Spleen (tissue), 11 donors: ENCODE data around the gene EPS8L3. TPM values are rescaled to one million over a fixed set of nuclear protein-coding genes. Genes with fewer than 3 reads are reported as not detected.

Source experiments
- DNase-seq: peaks from one replicate; pipeline ENCODE4 v3.0.0-alpha.2; 2020
- H3K27ac ChIP-seq, 8 donors: fragments of 200-600 bp; sonication (generic) in 7 of 8; 1 replicate in 4 of 8; 2 replicates in 4 of 8; pipeline versions ENCODE4 v1.5.0 to v1.8.0; 2016 to 2021; ENCODE audit warnings: inconsistent platforms in 4 of 8, mild to moderate bottlenecking in 4 of 8, moderate library complexity in 1 of 8
- H3K27me3 ChIP-seq, 7 donors: fragments of 200-600 bp; sonication (generic) in 6 of 7; replicated peaks in 1 of 7; 1 replicate in 4 of 7; 2 replicates in 3 of 7; pipeline versions ENCODE4 v1.5.0 to v1.8.0; 2016 to 2021; ENCODE audit warnings: inconsistent platforms in 3 of 7, mild to moderate bottlenecking in 1 of 7
- H3K36me3 ChIP-seq, 6 donors: fragments of 200-600 bp; sonication (generic) in 5 of 6; 1 replicate in 4 of 6; 2 replicates in 2 of 6; pipeline versions ENCODE4 v1.5.0 to v1.8.0; 2016 to 2021; ENCODE audit warnings: inconsistent platforms in 2 of 6
- H3K4me1 ChIP-seq, 6 donors: fragments of 200-600 bp; sonication (generic) in 5 of 6; 1 replicate in 3 of 6; 2 replicates in 3 of 6; pipeline versions ENCODE4 v1.5.0 to v1.8.0; 2016 to 2021; ENCODE audit warnings: inconsistent platforms in 3 of 6
- H3K4me3 ChIP-seq, 8 donors: fragments of 200-600 bp; sonication (generic) in 7 of 8; 1 replicate in 4 of 8; 2 replicates in 4 of 8; pipeline versions ENCODE4 v1.5.0 to v1.8.0; 2016 to 2021; ENCODE audit warnings: inconsistent platforms in 4 of 8, mild to moderate bottlenecking in 4 of 8, moderate library complexity in 2 of 8
- H3K9me3 ChIP-seq, 8 donors: fragments of 200-600 bp; sonication (generic) in 7 of 8; 1 replicate in 4 of 8; 2 replicates in 4 of 8; pipeline versions ENCODE4 v1.5.0 to v1.8.0; 2016 to 2021; ENCODE audit warnings: inconsistent platforms in 4 of 8
- POLR2A ChIP-seq, 3 donors: fragments of 450-650 bp; IDR thresholded peaks; one replicate each; pipeline ENCODE4 v1.5.1; 2017; ENCODE audit warnings: antibody characterized with exemption in 3 of 3, mild to moderate bottlenecking in 1 of 3
- POLR2AphosphoS5 ChIP-seq, 3 donors: sonication (generic); formaldehyde crosslinking; IDR thresholded peaks; one replicate each; pipeline ENCODE4 v1.5.1; 2017; ENCODE audit warnings: antibody characterized with exemption in 3 of 3
- WGBS, 5 donors: extraction: QIAGEN DNeasy Blood & Tissue Kit in 3 of 5; methylation state at CpG; one replicate each; pipeline versions ENCODE4 v1.1.5 to v1.1.7; 2013 to 2018; 5-methylcytosine and 5-hydroxymethylcytosine counted together
- intact Hi-C: fragments of 100-400 bp; cut with DNase I; formaldehyde crosslinking; loops from one replicate; pipeline ENCODE4 v1.15.0; 2023; ENCODE audit warnings: low total_unique reads
- polyA plus RNA-seq, 3 donors: library from polyadenylated mRNA; stranded (reverse); fragments of 200-250 nt; gene quantifications; one replicate each; pipeline ENCODE4 v1.2.1, GENCODE V29; 2013
- total RNA-seq, 7 donors: library from RNA; depleted of rRNA in 3 of 7; stranded (reverse); fragments of >200 nt in 3 of 7; fragmentation: NEBNext Ultra II Directional in 4 of 7; extraction: Animal tissue kit (Norgen Biotek cat#: 25700) in 4 of 7; gene quantifications; one replicate each; pipeline versions ENCODE4 v1.1.0 to v1.2.1, GENCODE V29; 2016 to 2021
- TF ChIP-seq, protein P1 (sequence below), 11 experiments: fragments of 200-600 bp in 7 of 11; fragments of 450-650 bp in 4 of 11; sonication (generic) in 4 of 11; IDR thresholded peaks in 8 of 11; conservative IDR thresholded peaks in 3 of 11; 1 replicate in 7 of 11; 2 replicates in 4 of 11; pipeline versions ENCODE4 v1.4.0 to v1.8.0; 2016 to 2021; ENCODE audit warnings: antibody characterized with exemption in 11 of 11, inconsistent platforms in 4 of 11, mild to moderate bottlenecking in 1 of 11
- donor health status: healthy with polysubstance abuse.
- donor health status: DM: no; HTN: no; CAD: no; lungs with moderate emphysema.
- donor health status: DM: no; HTN: no; CAD: no.
- donor health status: Bipolar disorder and iron deficiency.
- donor health status: healthy.
- donor health status: DM: no; HTN: no; CAD: no.
- donor health status: DM: yes; HTN: yes; CAD: no.

Gene EPS8L3
- total and polyA plus RNA-seq, 10 donors: 1.2 TPM; not detected in 9

DNA sequence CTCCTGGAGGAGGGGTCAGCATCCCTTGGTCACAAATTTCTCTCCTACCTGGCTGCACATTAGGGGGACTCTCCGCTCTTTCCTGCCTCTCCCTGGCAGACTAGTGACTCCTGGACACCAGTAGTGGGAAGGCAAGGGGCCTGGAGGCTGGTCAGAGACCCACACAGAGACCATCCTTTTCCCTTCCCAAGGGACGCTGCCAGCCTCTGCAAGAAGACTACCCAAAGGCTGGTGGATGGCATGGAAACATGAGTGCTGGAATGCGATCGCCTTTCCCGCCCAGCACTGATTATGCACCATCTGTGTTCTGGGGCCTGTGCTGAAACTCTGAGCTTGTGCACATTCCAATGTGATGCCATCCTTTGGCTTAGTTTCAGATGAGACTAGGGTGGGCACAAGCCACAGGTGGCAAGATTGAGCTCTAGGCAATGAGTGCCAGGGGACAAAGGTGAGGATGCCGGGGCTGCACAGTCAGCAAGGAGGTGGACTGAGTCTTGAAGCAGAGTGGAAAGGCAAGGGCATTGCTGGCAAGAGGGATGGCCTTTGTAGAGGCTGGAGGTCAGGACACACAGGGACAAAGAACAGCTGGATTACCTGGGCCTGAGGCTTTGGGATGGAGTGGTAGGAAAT lies 12.6 kb upstream of the EPS8L3 start:
- H3K4me1 ChIP-seq: peaks cover 0 to 27% (median 12%) of the 10 kb centered on the region in 6 donors
- DNase-seq: peak; percentile 59
- WGBS, 5 donors: 88 to 95% (median 90%) methylated on average over 6 of the region's 6 CpGs
- H3K27me3 ChIP-seq: peaks cover 0 to 6% (median 0%) of the 10 kb centered on the region in 7 donors
- H3K27ac ChIP-seq: no peak overlapping the region
- H3K4me3 ChIP-seq: no peak overlapping the region
- no peaks in the 10 kb centered on the region for H3K36me3 ChIP-seq
- TF ChIP-seq POLR2A (IDR thresholded peaks at IDR 0.05) (no peak), POLR2AphosphoS5 (IDR thresholded peaks at IDR 0.05) (no peak)
- TF ChIP-seq, protein P1, sequence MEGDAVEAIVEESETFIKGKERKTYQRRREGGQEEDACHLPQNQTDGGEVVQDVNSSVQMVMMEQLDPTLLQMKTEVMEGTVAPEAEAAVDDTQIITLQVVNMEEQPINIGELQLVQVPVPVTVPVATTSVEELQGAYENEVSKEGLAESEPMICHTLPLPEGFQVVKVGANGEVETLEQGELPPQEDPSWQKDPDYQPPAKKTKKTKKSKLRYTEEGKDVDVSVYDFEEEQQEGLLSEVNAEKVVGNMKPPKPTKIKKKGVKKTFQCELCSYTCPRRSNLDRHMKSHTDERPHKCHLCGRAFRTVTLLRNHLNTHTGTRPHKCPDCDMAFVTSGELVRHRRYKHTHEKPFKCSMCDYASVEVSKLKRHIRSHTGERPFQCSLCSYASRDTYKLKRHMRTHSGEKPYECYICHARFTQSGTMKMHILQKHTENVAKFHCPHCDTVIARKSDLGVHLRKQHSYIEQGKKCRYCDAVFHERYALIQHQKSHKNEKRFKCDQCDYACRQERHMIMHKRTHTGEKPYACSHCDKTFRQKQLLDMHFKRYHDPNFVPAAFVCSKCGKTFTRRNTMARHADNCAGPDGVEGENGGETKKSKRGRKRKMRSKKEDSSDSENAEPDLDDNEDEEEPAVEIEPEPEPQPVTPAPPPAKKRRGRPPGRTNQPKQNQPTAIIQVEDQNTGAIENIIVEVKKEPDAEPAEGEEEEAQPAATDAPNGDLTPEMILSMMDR (IDR thresholded peaks at IDR 0.05 in 8 of 11, conservative IDR thresholded peaks at IDR 0.05 in 3 of 11): no peak
- H3K9me3 ChIP-seq: peaks cover 0 to 11% (median 6%) of the 10 kb centered on the region in 8 donors
- intact Hi-C loops: loop anchor here (2.0 to 5.0 kb wide), 2 partner anchors 208 to 229 kb away; partner anchors contain the start of genes AHCYL1 and GNAI3

- Histone ChIP-seq H3K9me3 (peaks cover 0 to 1% (median 0%) of the 10 kb centered on the region in 8 donors), H3K36me3 (no peaks in the 10 kb centered on the region), H3K4me1 (peaks cover 0 to 27% (median 12%) of the 10 kb centered on the region in 6 donors), H3K27me3 (peaks cover 0 to 6% (median 0%) of the 10 kb centered on the region in 7 donors), H3K4me3 (no peak overlapping the region), H3K27ac (no peak overlapping the region)
- intact Hi-C loops: loop anchor here (5.0 kb wide), 1 partner anchor 228 kb away; the partner anchor contains the start of gene GNAI3
- no peak for DNase-seq
- TF ChIP-seq POLR2AphosphoS5 (IDR thresholded peaks at IDR 0.05) (no peak), POLR2A (IDR thresholded peaks at IDR 0.05) (no peak)
- TF ChIP-seq, protein P1 (IDR thresholded peaks at IDR 0.05 in 8 of 11, conservative IDR thresholded peaks at IDR 0.05 in 3 of 11): no peak
- WGBS, 5 donors: 35 to 90% (median 67%) methylated on average over 1 of the region's 1 CpG
These were observed 11.7 kb upstream of the EPS8L3 start for GRCh38 chr1:109775398-109775797.

GRCh38 chr1:109773900-109774485 lies 10.3 kb upstream of the EPS8L3 start:
- peaks cover 0 to 27% (median 12%) of the 10 kb centered on the region in 6 donors for H3K4me1 ChIP-seq
- peaks cover 0 to 6% (median 0%) of the 10 kb centered on the region in 7 donors for H3K27me3 ChIP-seq
- no peaks in the 10 kb centered on the region for H3K36me3 ChIP-seq
- no peaks in the 10 kb centered on the region for H3K9me3 ChIP-seq
- H3K27ac ChIP-seq: no peak overlapping the region
- intact Hi-C loops: loop anchor here (5.0 kb wide), 1 partner anchor 132 kb away; no protein-coding TSS in a partner anchor
- TF ChIP-seq, protein P1 (IDR thresholded peaks at IDR 0.05 in 8 of 11, conservative IDR thresholded peaks at IDR 0.05 in 3 of 11): peak in 3 of 11 experiments; percentile 6 to 34 (median 18)
- no peak for TF ChIP-seq POLR2AphosphoS5 (IDR thresholded peaks at IDR 0.05)
- WGBS, 5 donors: 21 to 50% (median 50%) methylated on average over 5 to 6 of the region's 6 CpGs
- peak; percentile 71 for DNase-seq
- no peak overlapping the region for H3K4me3 ChIP-seq
